CD4-positive, alpha-beta T cell treated with Interferon alpha-2 for 1 hour (primary cell): Measurements from ENCODE around the gene HSPG2.
"Not testable (repeated sequence)": the region's sequence is repeated elsewhere in the genome, so short reads cannot be mapped to it uniquely, and the experiment has no call there.

ENCODE experiments used
- DNase-seq, 2 donors: peaks; one replicate each; pipeline ENCODE4 v3.0.0-alpha.2; 2020 to 2022

HSPG2 gene

GRCh38 chr1:21841852-21842466 lies 95.2 kb downstream of the HSPG2 start:
- DNase-seq: no peak

- DNase-seq: no peak
Measured at GRCh38 chr1:21840981-21841380, 96.1 kb downstream of the HSPG2 start.

- DNase-seq: no peak
Measured at GRCh38 chr1:21839337-21840037, 97.6 kb downstream of the HSPG2 start.

- no peak for DNase-seq
Measured at GRCh38 chr1:21838359-21839157, 98.6 kb downstream of the HSPG2 start.

- DNase-seq: no peak
Measured at GRCh38 chr1:21837476-21837875, 99.6 kb downstream of the HSPG2 start.

GRCh38 chr1:21836729-21837128 lies 100.4 kb downstream of the HSPG2 start:
- no peak for DNase-seq

GRCh38 chr1:21836010-21836409 lies 101.1 kb downstream of the HSPG2 start:
- DNase-seq: no peak

- no peak for DNase-seq
Measured at GRCh38 chr1:21834666-21835065, 102.4 kb downstream of the HSPG2 start.

- no peak for DNase-seq
Measured at GRCh38 chr1:21834094-21834493, 103.0 kb downstream of the HSPG2 start.

GRCh38 chr1:21833392-21833976 lies 103.6 kb downstream of the HSPG2 start:
- no peak for DNase-seq

- no peak for DNase-seq
Measured at GRCh38 chr1:21831454-21831970, 105.6 kb downstream of the HSPG2 start.

GRCh38 chr1:21830792-21831453 lies 106.2 kb downstream of the HSPG2 start:
- no peak for DNase-seq

- DNase-seq: no peak
Measured at GRCh38 chr1:21829294-21829693, 107.8 kb downstream of the HSPG2 start.

- DNase-seq: no peak
Measured at GRCh38 chr1:21828506-21829210, 108.5 kb downstream of the HSPG2 start.

GRCh38 chr1:21828075-21828474 lies 109.0 kb downstream of the HSPG2 start:
- DNase-seq: no peak

GRCh38 chr1:21827141-21827679 lies 109.9 kb downstream of the HSPG2 start:
- DNase-seq: no peak

GRCh38 chr1:21826694-21827093 lies 110.4 kb downstream of the HSPG2 start:
- not testable (repeated sequence) for DNase-seq

GRCh38 chr1:21825393-21825792 lies 111.7 kb downstream of the HSPG2 start:
- no peak for DNase-seq

GRCh38 chr1:21824926-21825325 lies 112.2 kb downstream of the HSPG2 start:
- no peak for DNase-seq

- DNase-seq: no peak
Measured at GRCh38 chr1:21823980-21824702, 113.0 kb downstream of the HSPG2 start.
